Activated T-helper 17 cell treated with anti-CD3 and anti-CD28 coated beads, Interleukin-2, amount 50 U/mL, for 72 hours (primary cell): ENCODE measurements around the gene HOOK2. TPM values are rescaled to one million over a fixed set of nuclear protein-coding genes. Genes with fewer than 3 reads are reported as not detected.

Source experiments
- ATAC-seq: fragments of 150-1000 bp; cut with Tn5 transposase; replicated peaks from 2 replicates; pipeline ENCODE4 v1.10.0; 2021; ENCODE audit warnings: mild to moderate bottlenecking, moderate library complexity
- H3K27ac Mint-ChIP-seq: one replicate; pipeline ENCODE4 v1.8.0; 2022; ENCODE audit warnings: mixed read lengths
- H3K27me3 Mint-ChIP-seq: one replicate; pipeline ENCODE4 v1.8.0; 2022; ENCODE audit warnings: mixed read lengths
- H3K36me3 Mint-ChIP-seq: one replicate; pipeline ENCODE4 v1.8.0; 2022; ENCODE audit warnings: low read depth, mild to moderate bottlenecking, mixed read lengths
- H3K4me1 Mint-ChIP-seq: one replicate; pipeline ENCODE4 v1.8.0; 2022; ENCODE audit warnings: mixed read lengths
- H3K4me3 Mint-ChIP-seq: one replicate; pipeline ENCODE4 v1.8.0; 2022; ENCODE audit warnings: mild to moderate bottlenecking, mixed read lengths
- H3K9me3 Mint-ChIP-seq: one replicate; pipeline ENCODE4 v1.8.0; 2022; ENCODE audit warnings: mixed read lengths
- total RNA-seq, 2 donors: library from RNA; stranded (reverse); gene quantifications; one replicate each; pipeline ENCODE4 v1.2.3, GENCODE V29; 2022

Gene HOOK2
- total RNA-seq, 2 donors from 2014 or later: 22.5 to 44.4 TPM

- Mint-ChIP-seq H3K9me3 (no peaks in the 10 kb centered on the region), H3K27me3 (no peaks in the 10 kb centered on the region), H3K4me1 (peaks cover 5% of the 10 kb centered on the region), H3K4me3 (peak overlapping the region; percentile 97), H3K27ac (peak overlapping the region; percentile 98), H3K36me3 (peaks cover 50% of the 10 kb centered on the region)
- peak; percentile 62 for ATAC-seq
These were observed 14.7 kb upstream of the HOOK2 start for GRCh38 chr19:12789904-12790619.

- Mint-ChIP-seq H3K9me3 (no peaks in the 10 kb centered on the region), H3K36me3 (peaks cover 44% of the 10 kb centered on the region), H3K4me3 (peak overlapping the region; percentile 97), H3K27me3 (no peaks in the 10 kb centered on the region), H3K27ac (peak overlapping the region; percentile 96), H3K4me1 (peaks cover 2% of the 10 kb centered on the region)
- no peak for ATAC-seq
These were observed 13.9 kb upstream of the HOOK2 start for GRCh38 chr19:12789098-12789903.

DNA sequence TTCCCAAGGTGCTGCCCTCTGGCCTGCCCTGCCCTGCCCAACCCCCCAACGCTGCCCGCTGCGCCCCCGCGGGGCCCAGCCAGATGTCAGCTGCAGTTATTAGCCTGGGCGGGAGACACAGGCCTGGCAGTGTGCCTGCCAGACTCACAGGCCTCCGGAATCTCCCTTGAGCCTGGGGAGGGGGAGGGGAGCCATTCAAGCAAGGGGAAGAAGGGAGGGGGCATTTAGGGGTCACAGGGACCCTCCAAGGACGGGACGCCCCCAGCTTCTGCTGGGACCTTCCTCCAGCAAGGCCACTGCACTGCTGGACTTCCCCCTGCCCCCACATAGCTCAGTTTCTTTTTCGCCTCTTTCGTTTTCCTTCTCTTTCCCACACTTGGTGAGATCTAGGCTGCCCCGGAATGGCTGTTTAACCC, 13.3 kb upstream of the HOOK2 start:
- Mint-ChIP-seq H3K27ac (peak overlapping the region; percentile 96), H3K36me3 (peaks cover 40% of the 10 kb centered on the region), H3K4me3 (peak overlapping the region; percentile 97), H3K27me3 (no peaks in the 10 kb centered on the region), H3K4me1 (no peaks in the 10 kb centered on the region), H3K9me3 (no peaks in the 10 kb centered on the region)
- ATAC-seq: no peak

DNA sequence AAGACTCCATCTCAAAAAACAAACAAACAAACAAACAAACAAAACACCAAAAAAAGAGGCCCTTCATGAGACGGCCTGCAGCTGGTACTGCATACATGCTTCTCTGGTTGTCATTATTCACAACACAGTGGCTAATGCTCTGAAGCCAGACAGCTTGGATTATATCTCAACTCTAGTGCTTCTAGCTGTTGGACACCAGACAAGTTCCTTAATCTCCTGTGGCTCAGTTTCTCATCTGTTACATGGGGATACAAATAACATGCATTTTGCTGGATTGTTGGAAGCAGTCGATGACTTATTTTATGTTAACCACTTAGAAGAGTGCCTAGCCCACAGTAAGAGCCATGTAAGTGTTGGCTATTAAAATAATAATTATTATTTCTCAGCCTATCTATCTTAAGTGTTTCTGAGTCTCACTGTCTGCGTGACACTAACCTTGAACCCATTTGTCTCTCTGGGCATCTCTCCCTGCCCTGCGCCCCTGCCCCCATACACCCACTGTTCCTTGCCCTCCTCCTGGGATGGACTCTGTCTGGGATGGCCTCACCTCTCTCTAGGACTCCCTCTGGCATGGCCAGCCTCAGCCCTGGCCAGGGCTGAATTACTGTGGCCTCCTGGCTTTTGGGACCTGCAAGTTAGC, 12.8 kb upstream of the HOOK2 start:
- H3K27me3 Mint-ChIP-seq: no peaks in the 10 kb centered on the region
- no peaks in the 10 kb centered on the region for H3K9me3 Mint-ChIP-seq
- peak overlapping the region; percentile 96 for H3K27ac Mint-ChIP-seq
- no peaks in the 10 kb centered on the region for H3K4me1 Mint-ChIP-seq
- H3K4me3 Mint-ChIP-seq: peak overlapping the region; percentile 97
- ATAC-seq: no peak
- H3K36me3 Mint-ChIP-seq: peaks cover 36% of the 10 kb centered on the region

DNA sequence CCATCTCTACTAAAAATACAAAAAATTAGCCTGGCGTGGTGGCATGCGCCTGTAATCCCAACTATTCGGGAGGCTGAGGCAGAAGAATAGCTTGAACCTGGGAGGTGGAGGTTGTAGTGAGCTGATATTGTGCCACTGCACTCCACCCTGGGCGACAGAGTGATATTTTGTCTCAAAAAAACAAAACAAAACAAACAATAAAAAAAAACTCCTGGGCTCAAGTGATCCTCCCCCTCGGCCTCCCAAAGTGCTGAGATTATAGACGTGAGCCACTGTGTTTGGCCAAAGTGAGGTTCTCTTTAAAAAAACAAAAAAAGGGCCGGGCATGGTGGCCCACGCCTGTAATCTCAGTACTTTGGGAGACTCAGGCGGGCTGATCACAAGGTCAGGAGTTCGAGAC, 12.1 kb upstream of the HOOK2 start:
- H3K27ac Mint-ChIP-seq: no peak overlapping the region
- H3K27me3 Mint-ChIP-seq: no peaks in the 10 kb centered on the region
- H3K9me3 Mint-ChIP-seq: no peaks in the 10 kb centered on the region
- no peaks in the 10 kb centered on the region for H3K4me1 Mint-ChIP-seq
- ATAC-seq: no peak
- H3K4me3 Mint-ChIP-seq: peak overlapping the region; percentile 97
- H3K36me3 Mint-ChIP-seq: peaks cover 29% of the 10 kb centered on the region

- no peak overlapping the region for H3K27ac Mint-ChIP-seq
- H3K4me1 Mint-ChIP-seq: peaks cover 4% of the 10 kb centered on the region
- peaks cover 27% of the 10 kb centered on the region for H3K36me3 Mint-ChIP-seq
- peak overlapping the region; percentile 5 for H3K4me3 Mint-ChIP-seq
- no peak for ATAC-seq
- H3K9me3 Mint-ChIP-seq: no peaks in the 10 kb centered on the region
- H3K27me3 Mint-ChIP-seq: no peaks in the 10 kb centered on the region
These were observed 11.6 kb upstream of the HOOK2 start for GRCh38 chr19:12786952-12787351.

DNA sequence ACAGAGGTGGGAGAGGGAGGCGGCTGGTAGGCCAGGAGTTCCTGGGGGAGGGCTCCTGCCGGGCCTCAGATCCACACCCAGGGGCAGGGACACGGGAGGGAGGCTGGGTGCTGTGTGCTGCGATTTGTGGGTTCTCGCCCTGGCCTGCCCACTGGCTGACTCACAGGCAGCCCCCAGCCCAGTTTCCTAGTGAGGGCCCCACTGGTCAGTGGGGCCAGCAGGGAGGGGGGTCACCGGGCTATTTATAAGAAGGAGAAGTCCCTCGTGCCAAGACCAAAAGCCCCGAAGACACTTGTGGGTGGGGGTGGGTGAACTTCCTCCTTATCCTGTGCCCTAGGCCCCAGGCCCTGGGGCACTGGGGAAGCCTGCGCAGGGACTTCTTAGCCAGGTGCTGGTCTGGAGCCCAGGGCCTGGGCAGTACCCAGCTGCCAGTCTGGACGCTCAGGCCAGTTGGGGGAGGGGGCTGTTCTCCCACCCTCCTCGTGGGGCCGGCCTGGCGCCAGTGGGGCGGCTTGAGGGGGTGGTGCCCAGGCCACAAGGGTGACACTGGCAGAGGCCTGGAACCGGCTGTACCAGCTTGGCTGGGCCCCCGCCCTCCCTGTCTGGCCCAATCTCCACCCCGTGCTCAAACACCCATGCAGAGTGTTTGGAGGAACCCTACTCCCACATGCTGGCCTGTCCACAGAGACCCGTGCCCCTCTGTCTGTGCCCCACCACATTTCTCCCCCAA, 11.0 kb upstream of the HOOK2 start:
- ATAC-seq: no peak
- H3K36me3 Mint-ChIP-seq: peaks cover 24% of the 10 kb centered on the region
- peaks cover 4% of the 10 kb centered on the region for H3K4me1 Mint-ChIP-seq
- H3K9me3 Mint-ChIP-seq: no peaks in the 10 kb centered on the region
- H3K4me3 Mint-ChIP-seq: no peak overlapping the region
- no peak overlapping the region for H3K27ac Mint-ChIP-seq
- no peaks in the 10 kb centered on the region for H3K27me3 Mint-ChIP-seq

GRCh38 chr19:12785431-12786031, 10.2 kb upstream of the HOOK2 start:
- no peak for ATAC-seq
- H3K36me3 Mint-ChIP-seq: peaks cover 16% of the 10 kb centered on the region
- no peaks in the 10 kb centered on the region for H3K27me3 Mint-ChIP-seq
- no peaks in the 10 kb centered on the region for H3K9me3 Mint-ChIP-seq
- no peak overlapping the region for H3K4me3 Mint-ChIP-seq
- no peak overlapping the region for H3K27ac Mint-ChIP-seq
- peaks cover 4% of the 10 kb centered on the region for H3K4me1 Mint-ChIP-seq

DNA sequence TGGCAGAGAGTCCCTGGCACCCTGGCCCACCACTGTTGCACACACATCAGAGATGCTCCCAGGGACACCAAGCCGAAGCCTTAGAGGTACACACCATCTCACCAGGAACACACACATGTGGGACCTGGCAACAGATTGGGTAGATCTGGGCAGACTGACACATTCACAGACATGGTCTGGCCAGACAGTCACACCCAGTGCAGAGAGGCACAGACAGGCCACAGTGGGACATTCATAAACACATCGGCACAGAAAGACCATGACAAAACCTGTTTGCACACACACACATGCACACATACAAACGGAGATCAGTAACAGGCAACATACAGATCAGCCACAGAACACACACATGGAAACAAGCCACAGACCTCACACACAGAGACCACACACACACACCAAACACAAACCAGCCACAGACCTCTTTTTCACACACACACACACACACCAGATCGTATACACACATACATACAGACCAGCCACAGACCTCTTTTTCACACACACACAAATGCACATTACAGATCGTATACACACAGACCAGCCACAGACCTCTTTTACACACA, 9.6 kb upstream of the HOOK2 start:
- peaks cover 14% of the 10 kb centered on the region for H3K36me3 Mint-ChIP-seq
- no peak overlapping the region for H3K27ac Mint-ChIP-seq
- H3K4me3 Mint-ChIP-seq: no peak overlapping the region
- peak; percentile 1 for ATAC-seq
- no peaks in the 10 kb centered on the region for H3K27me3 Mint-ChIP-seq
- no peaks in the 10 kb centered on the region for H3K9me3 Mint-ChIP-seq
- H3K4me1 Mint-ChIP-seq: peaks cover 4% of the 10 kb centered on the region

GRCh38 chr19:12784394-12784870, 9.1 kb upstream of the HOOK2 start:
- Mint-ChIP-seq H3K27ac (no peak overlapping the region), H3K4me1 (peaks cover 4% of the 10 kb centered on the region), H3K27me3 (no peaks in the 10 kb centered on the region), H3K9me3 (no peaks in the 10 kb centered on the region), H3K4me3 (no peak overlapping the region), H3K36me3 (peaks cover 14% of the 10 kb centered on the region)
- ATAC-seq: peak; percentile 6

GRCh38 chr19:12783849-12784393, 8.6 kb upstream of the HOOK2 start:
- Mint-ChIP-seq H3K9me3 (no peaks in the 10 kb centered on the region), H3K4me1 (peaks cover 4% of the 10 kb centered on the region), H3K4me3 (no peak overlapping the region), H3K27me3 (no peaks in the 10 kb centered on the region), H3K27ac (no peak overlapping the region), H3K36me3 (peaks cover 9% of the 10 kb centered on the region)
- peak; percentile 26 for ATAC-seq

GRCh38 chr19:12783291-12783848, 8.0 kb upstream of the HOOK2 start:
- Mint-ChIP-seq H3K9me3 (no peaks in the 10 kb centered on the region), H3K36me3 (peaks cover 6% of the 10 kb centered on the region), H3K27me3 (no peaks in the 10 kb centered on the region), H3K4me1 (peaks cover 7% of the 10 kb centered on the region), H3K4me3 (no peak overlapping the region), H3K27ac (no peak overlapping the region)
- ATAC-seq: peak; percentile 31
